Thyroid gland (tissue), 4 donors: Measurements from ENCODE around the gene MNT.

Experiments
- POLR2A ChIP-seq, 2 donors: fragments of 450-650 bp; IDR thresholded peaks; one replicate each; pipeline ENCODE4 v1.6.1; 2017; ENCODE audit warnings: antibody characterized with exemption in 2 of 2, mild to moderate bottlenecking in 2 of 2, moderate library complexity in 1 of 2
- TF ChIP-seq, protein P1 (sequence below), 6 experiments: fragments of 200-600 bp in 3 of 6; fragments of 450-650 bp in 3 of 6; sonication (generic) in 3 of 6; IDR thresholded peaks; one replicate each; pipeline ENCODE4 v1.5.1; 2016 to 2019; ENCODE audit warnings: antibody characterized with exemption in 6 of 6, mild to moderate bottlenecking in 2 of 6, inconsistent platforms in 1 of 6, moderate library complexity in 1 of 6

DNA sequence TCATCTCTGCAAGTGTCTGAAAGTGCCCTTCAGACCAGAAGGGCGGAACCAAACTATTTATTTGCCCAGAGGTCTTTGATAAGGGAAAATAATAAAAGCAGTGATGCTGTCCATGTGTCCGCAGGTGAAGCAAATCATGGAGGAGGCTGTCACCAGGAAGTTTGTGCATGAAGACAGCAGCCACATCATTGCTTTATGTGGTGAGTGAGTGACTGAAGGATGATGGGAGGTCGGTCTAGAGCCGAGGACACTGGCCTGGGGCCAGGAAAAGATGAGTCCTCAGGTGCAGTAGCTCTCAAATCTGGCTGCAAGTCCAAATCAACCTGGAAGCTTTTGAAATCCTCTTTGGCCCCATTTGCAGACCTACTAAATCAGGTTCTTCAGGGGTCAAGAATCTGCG, 57.4 kb downstream of the MNT start:
- TF ChIP-seq, protein P1, sequence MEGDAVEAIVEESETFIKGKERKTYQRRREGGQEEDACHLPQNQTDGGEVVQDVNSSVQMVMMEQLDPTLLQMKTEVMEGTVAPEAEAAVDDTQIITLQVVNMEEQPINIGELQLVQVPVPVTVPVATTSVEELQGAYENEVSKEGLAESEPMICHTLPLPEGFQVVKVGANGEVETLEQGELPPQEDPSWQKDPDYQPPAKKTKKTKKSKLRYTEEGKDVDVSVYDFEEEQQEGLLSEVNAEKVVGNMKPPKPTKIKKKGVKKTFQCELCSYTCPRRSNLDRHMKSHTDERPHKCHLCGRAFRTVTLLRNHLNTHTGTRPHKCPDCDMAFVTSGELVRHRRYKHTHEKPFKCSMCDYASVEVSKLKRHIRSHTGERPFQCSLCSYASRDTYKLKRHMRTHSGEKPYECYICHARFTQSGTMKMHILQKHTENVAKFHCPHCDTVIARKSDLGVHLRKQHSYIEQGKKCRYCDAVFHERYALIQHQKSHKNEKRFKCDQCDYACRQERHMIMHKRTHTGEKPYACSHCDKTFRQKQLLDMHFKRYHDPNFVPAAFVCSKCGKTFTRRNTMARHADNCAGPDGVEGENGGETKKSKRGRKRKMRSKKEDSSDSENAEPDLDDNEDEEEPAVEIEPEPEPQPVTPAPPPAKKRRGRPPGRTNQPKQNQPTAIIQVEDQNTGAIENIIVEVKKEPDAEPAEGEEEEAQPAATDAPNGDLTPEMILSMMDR (IDR thresholded peaks at IDR 0.05): no peak
- TF ChIP-seq POLR2A (IDR thresholded peaks at IDR 0.05): no peak
